Measurements from ENCODE around the gene SYT14.

DNA sequence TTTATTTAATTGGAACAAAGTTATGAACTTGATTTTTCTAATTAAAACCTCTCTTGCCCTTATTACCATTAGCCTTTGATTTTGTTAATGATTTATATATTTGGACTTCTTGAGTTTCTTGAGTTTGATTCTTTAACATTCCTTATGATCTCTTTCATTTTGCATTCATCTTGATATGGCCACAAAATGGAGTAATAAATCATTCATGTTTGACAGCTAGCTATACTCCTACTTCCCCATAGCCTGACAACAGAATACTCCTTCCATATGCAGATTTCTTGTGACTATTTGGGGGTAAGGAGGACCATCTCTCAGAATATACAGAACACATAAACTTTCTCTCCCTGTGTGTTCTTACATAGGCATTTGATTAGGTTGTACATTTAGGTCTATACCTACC is 119.6 kb downstream of the SYT14 start:
- TF ChIP-seq TEAD4 (IDR thresholded peaks at IDR 0.05) = no peak
- no peak for TF ChIP-seq REST (IDR thresholded peaks at IDR 0.05; ENCODE audit: low read depth)
- no peak for TF ChIP-seq YY1 (IDR thresholded peaks at IDR 0.05; ENCODE audit: low read depth)
- TF ChIP-seq MAX (IDR thresholded peaks at IDR 0.05) = no peak
- no peak for TF ChIP-seq CEBPB (IDR thresholded peaks at IDR 0.05)
- TF ChIP-seq TAF1 (IDR thresholded peaks at IDR 0.05; ENCODE audit: low read depth) = no peak
- TF ChIP-seq FOXM1 (IDR thresholded peaks at IDR 0.05; ENCODE audit: borderline replicate concordance, low read depth) = no peak
- TF ChIP-seq CREB1 (IDR thresholded peaks at IDR 0.05; ENCODE audit: low read depth) = no peak
- no peak for TF ChIP-seq RAD21 (IDR thresholded peaks at IDR 0.05; ENCODE audit: low read depth)

All from Ishikawa (cell line).